K562 (cell line): ENCODE data around the gene ANTKMT. TPM values are rescaled to one million over a fixed set of nuclear protein-coding genes. Genes with fewer than 3 reads are reported as not detected.
A peak's percentile ranks its signal among the peaks of the same experiment; 100 is the strongest.

ENCODE experiments used
- ATF4 ChIP-seq: fragments of 450-650 bp; formaldehyde crosslinking; IDR thresholded peaks from 2 replicates; pipeline ENCODE4 v1.4.0; 2022; ENCODE audit warnings: mild to moderate bottlenecking, moderate library complexity
- BRF1 ChIP-seq: IDR thresholded peaks from 3 replicates; pipeline ENCODE4 v1.6.1; 2011; ENCODE audit warnings: borderline replicate concordance, mild to moderate bottlenecking; ENCODE audit not compliant: insufficient read length; ENCODE audit errors: extremely low read depth
- DPF2 ChIP-seq: fragments of 450-650 bp; IDR thresholded peaks from 2 replicates; pipeline ENCODE4 v1.6.1; 2016
- ID3 ChIP-seq, 2 experiments: fragments of 250-450 bp in 1 of 2; fragments of 450-650 bp in 1 of 2; sonication (Bioruptor Pico) in 1 of 2; IDR thresholded peaks; 2 replicates each; pipeline versions ENCODE4 v1.6.1 to v1.8.0; 2016 to 2021; ENCODE audit warnings: mild to moderate bottlenecking in 2 of 2, moderate library complexity in 2 of 2, missing compliant biosample characterization in 1 of 2, missing genetic modification characterization in 1 of 2
- LEF1 ChIP-seq: fragments of 450-650 bp; IDR thresholded peaks from 2 replicates; pipeline ENCODE4 v1.6.1; 2016; ENCODE audit warnings: mild to moderate bottlenecking
- MTF1 ChIP-seq: fragments of 250-450 bp; sonication (Bioruptor Pico); IDR thresholded peaks from 2 replicates; pipeline ENCODE4 v1.9.0; 2021; ENCODE audit warnings: moderate library complexity, mild to moderate bottlenecking, inconsistent platforms, borderline replicate concordance
- NCOA2 ChIP-seq, 2 experiments: fragments of 450-650 bp; IDR thresholded peaks; 2 replicates each; pipeline ENCODE4 v1.6.1; 2018; ENCODE audit warnings: mild to moderate bottlenecking in 2 of 2, moderate library complexity in 1 of 2; ENCODE audit not compliant: partially characterized antibody in 2 of 2
- POLR2B ChIP-seq: fragments of 450-650 bp; IDR thresholded peaks from 2 replicates; pipeline ENCODE4 v1.6.1; 2018; ENCODE audit warnings: low read depth; ENCODE audit not compliant: partially characterized antibody
- PTRF ChIP-seq: fragments of 450-650 bp; IDR thresholded peaks from 2 replicates; pipeline ENCODE4 v1.6.1; 2016; ENCODE audit warnings: mild to moderate bottlenecking, missing genetic modification characterization, missing compliant biosample characterization
- RB1 ChIP-seq: fragments of 450-650 bp; IDR thresholded peaks from 2 replicates; pipeline ENCODE4 v1.6.1; 2017; ENCODE audit warnings: low read depth, mild to moderate bottlenecking
- RBFOX2 ChIP-seq: fragments of 200-400 bp; formaldehyde crosslinking; IDR thresholded peaks from 2 replicates; pipeline ENCODE4 v1.6.1; 2017; ENCODE audit warnings: low read depth, mild to moderate bottlenecking, low read length, moderate library complexity
- SAFB ChIP-seq: fragments of 200-400 bp; formaldehyde crosslinking; IDR thresholded peaks from 2 replicates; pipeline ENCODE4 v1.6.1; 2017; ENCODE audit warnings: low read depth, low read length, borderline replicate concordance
- SNAPC5 ChIP-seq: fragments of 250-450 bp; sonication (Bioruptor Pico); IDR thresholded peaks from 2 replicates; pipeline ENCODE4 v1.8.0; 2021; ENCODE audit warnings: moderate library complexity, mild to moderate bottlenecking, inconsistent platforms
- SP1 ChIP-seq: sonication (generic); formaldehyde crosslinking; IDR thresholded peaks from 2 replicates; pipeline ENCODE4 v1.8.1; 2022; ENCODE audit warnings: mild to moderate bottlenecking, missing genetic modification reagents
- STAG1 ChIP-seq: sonication (generic); formaldehyde crosslinking; IDR thresholded peaks from 2 replicates; pipeline ENCODE4 v1.5.0; 2020; ENCODE audit warnings: missing genetic modification reagents, borderline replicate concordance
- STAT5A ChIP-seq: IDR thresholded peaks from 2 replicates; pipeline ENCODE4 v1.6.1; 2012; ENCODE audit warnings: low read length, inconsistent platforms, borderline replicate concordance
- USF2 ChIP-seq: sonication (generic); formaldehyde crosslinking; IDR thresholded peaks from 2 replicates; pipeline ENCODE4 v1.5.0; 2020; ENCODE audit warnings: missing genetic modification reagents
- ZBTB1 ChIP-seq: sonication (generic); formaldehyde crosslinking; IDR thresholded peaks from 2 replicates; pipeline ENCODE4 v1.8.1; 2023; ENCODE audit warnings: missing genetic modification reagents, low read depth, mild to moderate bottlenecking, borderline replicate concordance
- ZBTB17 ChIP-seq: fragments of 450-650 bp; formaldehyde crosslinking; IDR thresholded peaks from 2 replicates; pipeline ENCODE4 v1.4.0; 2020; ENCODE audit warnings: mild to moderate bottlenecking
- ZNF655 ChIP-seq: fragments of 250-450 bp; sonication (Bioruptor Pico); IDR thresholded peaks from 2 replicates; pipeline ENCODE4 v1.5.0; 2021
- polyA plus RNA-seq, 8 experiments: library from polyadenylated mRNA; depleted of rRNA in 4 of 8; stranded (reverse) in 5 of 8; unstranded in 3 of 8; fragments of >200 nt; fragmentation: Nextera tagmentation in 2 of 8; fragmentation: Illumina TruSeq in 1 of 8; extraction: Ambion mirVana in 2 of 8; extraction: Trizol in 1 of 8; gene quantifications; 2 replicates each; pipeline versions ENCODE4 v1.2.1 to v1.2.3, GENCODE V29; 2011 to 2014; ENCODE audit warnings: inconsistent platforms in 1 of 8, missing spikeins in 1 of 8
- total RNA-seq, 7 experiments: library from RNA; depleted of rRNA in 6 of 7; stranded (reverse); fragments of >200 nt in 6 of 7; fragmentation: Illumina TruSeq in 2 of 7; extraction: Trizol in 2 of 7; gene quantifications; 2 replicates each; pipeline versions ENCODE4 v1.2.1 to v1.2.3, GENCODE V29; 2011 to 2021; ENCODE audit warnings: low replicate concordance in 1 of 7

The ANTKMT gene
- total and polyA plus RNA-seq, 9 of the 15 experiments (the other 6 are each of a cell fraction or from before 2014, with no cell fraction given): 0.58 to 217 (median 19.1) TPM

- TF ChIP-seq USF2 (no peak), PTRF (tag) (no peak), ATF4 (no peak), STAG1 (CRISPR knock-in tag) (no peak; the same call in 1 of the 2 replicates), POLR2B (peak; percentile 14), ID3 (CRISPR knock-in tag; IDR thresholded peaks at IDR 0.05) (no peak), ID3 (tag; IDR thresholded peaks at IDR 0.05) (no peak), STAT5A (no peak; the same call in 1 of the 2 replicates), DPF2 (no peak), BRF1 (no peak), ZNF655 (CRISPR knock-in tag) (no peak), NCOA2 (IDR thresholded peaks at IDR 0.05; ENCODE audit: partially characterized antibody in 2 of 2) (no peak), ZBTB1 (CRISPR knock-in tag) (0 out of 2 replicates have a peak, but pooled peaks have one; percentile 55), SAFB (no peak), SP1 (CRISPR knock-in tag) (0 out of 2 replicates have a peak, but pooled peaks have one; percentile 7), RBFOX2 (no peak), ZBTB17 (CRISPR knock-in tag) (no peak), MTF1 (no peak), SNAPC5 (CRISPR knock-in tag) (no peak), RB1 (no peak), LEF1 (no peak)
Measured at GRCh38 chr16:721765-722540, 1.0 kb downstream of the ANTKMT start (continued).
